HEK293T (cell line): ENCODE measurements around the gene UTP18.
"Not testable (repeated sequence)": the region's sequence is repeated elsewhere in the genome, so short reads cannot be mapped to it uniquely, and the experiment has no call there.

ENCODE experiments used
- CTCF ChIA-PET: fragments of 350-600 bp; formaldehyde crosslinking; extraction: SDS; loops from one replicate; lab custom pipeline; 2021; ENCODE audit warnings: antibody characterized with exemption, inconsistent platforms; lab: Yijun Ruan, JAX
- POLR2A ChIA-PET: fragments of 350-600 bp; formaldehyde crosslinking; extraction: SDS; loops from one replicate; lab custom pipeline; 2020; ENCODE audit warnings: antibody characterized with exemption, inconsistent platforms; lab: Yijun Ruan, JAX
- DNase-seq: peaks from one replicate; pipeline ENCODE4 v3.0.0; 2012; ENCODE audit warnings: mixed read lengths; ENCODE audit errors: extremely low spot score
- ARNT ChIP-seq: fragments of 450-650 bp; IDR thresholded peaks from 2 replicates; pipeline ENCODE4 v1.6.1; 2017; ENCODE audit warnings: mild to moderate bottlenecking
- BHLHE40 ChIP-seq: fragments of 450-650 bp; IDR thresholded peaks from 2 replicates; pipeline ENCODE4 v1.6.1; 2016; ENCODE audit warnings: mild to moderate bottlenecking, moderate library complexity, borderline replicate concordance
- CTBP1 ChIP-seq: fragments of 450-650 bp; IDR thresholded peaks from 2 replicates; pipeline ENCODE4 v1.6.1; 2016; ENCODE audit warnings: borderline replicate concordance
- ELF4 ChIP-seq: fragments of 450-650 bp; IDR thresholded peaks from 2 replicates; pipeline ENCODE4 v1.6.1; 2017; ENCODE audit warnings: antibody characterized with exemption
- FOXA1 ChIP-seq: fragments of 450-650 bp; IDR thresholded peaks from 2 replicates; pipeline ENCODE4 v1.6.1; 2016; ENCODE audit warnings: mild to moderate bottlenecking
- FOXK2 ChIP-seq: fragments of 450-650 bp; IDR thresholded peaks from 2 replicates; pipeline ENCODE4 v1.6.1; 2016; ENCODE audit warnings: mild to moderate bottlenecking
- FOXM1 ChIP-seq: fragments of 450-650 bp; IDR thresholded peaks from 2 replicates; pipeline ENCODE4 v1.6.1; 2017; ENCODE audit warnings: mild to moderate bottlenecking, borderline replicate concordance
- HDGF ChIP-seq: fragments of 450-650 bp; IDR thresholded peaks from 2 replicates; pipeline ENCODE4 v1.6.1; 2017; ENCODE audit warnings: antibody characterized with exemption, borderline replicate concordance
- L3MBTL2 ChIP-seq: fragments of 450-650 bp; conservative IDR thresholded peaks from 2 replicates; pipeline ENCODE4 v1.6.1; 2016; ENCODE audit warnings: mild to moderate bottlenecking
- LEF1 ChIP-seq: fragments of 450-650 bp; IDR thresholded peaks from 2 replicates; pipeline ENCODE4 v1.6.1; 2017; ENCODE audit warnings: mild to moderate bottlenecking, borderline replicate concordance
- NFRKB ChIP-seq: fragments of 450-650 bp; IDR thresholded peaks from 2 replicates; pipeline ENCODE4 v1.6.1; 2016; ENCODE audit warnings: mild to moderate bottlenecking, moderate library complexity
- SP1 ChIP-seq: fragments of 450-650 bp; IDR thresholded peaks from 2 replicates; pipeline ENCODE4 v1.6.1; 2017
- SUZ12 ChIP-seq: fragments of 450-650 bp; IDR thresholded peaks from 2 replicates; pipeline ENCODE4 v1.6.1; 2016; ENCODE audit warnings: mild to moderate bottlenecking
- TARDBP ChIP-seq: fragments of 450-650 bp; IDR thresholded peaks from 2 replicates; pipeline ENCODE4 v1.6.1; 2016
- ZNF384 ChIP-seq: fragments of 450-650 bp; IDR thresholded peaks from 2 replicates; pipeline ENCODE4 v1.6.1; 2016
- TF ChIP-seq, protein P1 (sequence below): fragments of 450-650 bp; IDR thresholded peaks from 2 replicates; pipeline ENCODE4 v1.6.1; 2016

UTP18 gene

DNA sequence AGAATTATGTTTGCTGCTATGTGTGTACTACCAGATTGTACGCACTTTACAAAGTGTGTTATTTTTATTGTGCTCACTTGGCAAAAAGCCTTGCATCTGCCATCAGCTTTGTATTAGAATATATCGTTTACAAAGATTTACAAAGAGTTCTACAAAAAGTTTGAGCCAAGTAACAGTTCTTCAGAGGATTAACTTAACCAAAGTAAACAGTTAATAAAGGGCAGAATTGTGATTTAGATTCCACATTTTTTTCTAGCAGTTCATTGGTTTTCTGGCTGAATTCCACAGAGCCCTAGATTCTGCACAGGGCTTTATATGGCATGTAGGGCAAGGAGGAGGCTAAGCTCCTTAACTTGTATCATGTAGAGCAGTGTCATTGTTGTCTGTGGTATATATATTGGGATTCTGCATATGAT is 29.4 kb downstream of the UTP18 start:
- CTCF ChIA-PET = interaction anchor here (1.6 kb wide), 1 partner anchor 9 kb away, joined by 4 read pairs; no protein-coding TSS in a partner anchor

DNA sequence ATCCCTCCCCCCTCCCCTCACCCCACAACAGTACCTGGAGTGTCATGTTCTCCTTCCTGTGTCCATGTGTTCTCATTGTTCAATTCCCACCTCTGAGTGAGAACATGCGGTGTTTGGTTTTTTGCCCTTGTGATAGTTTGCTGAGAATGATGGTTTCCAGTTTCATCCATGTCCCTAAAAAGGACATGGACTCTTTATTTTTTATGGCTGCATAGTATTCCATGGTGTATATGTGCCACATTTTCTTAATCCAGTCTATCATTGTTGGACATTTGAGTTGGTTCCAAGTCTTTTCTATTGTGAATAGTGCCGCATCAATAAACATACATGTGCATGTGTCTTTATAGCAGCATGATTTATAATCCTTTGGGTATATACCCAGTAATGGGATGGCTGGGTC is 34.0 kb downstream of the UTP18 start:
- CTCF ChIA-PET, DNase-seq, POLR2A ChIA-PET: not testable (repeated sequence)

More for the DNA sequence above, 29.4 kb downstream of the UTP18 start:
- DNase-seq = no peak
- TF ChIP-seq L3MBTL2 (no peak), SUZ12 (no peak), NFRKB (no peak), TARDBP (no peak), LEF1 (no peak), ELF4 (no peak), HDGF (no peak), ZNF384 (no peak), BHLHE40 (no peak), FOXM1 (no peak), CTBP1 (no peak), FOXK2 (no peak), SP1 (no peak), ARNT (no peak), FOXA1 (no peak)
- TF ChIP-seq, protein P1, sequence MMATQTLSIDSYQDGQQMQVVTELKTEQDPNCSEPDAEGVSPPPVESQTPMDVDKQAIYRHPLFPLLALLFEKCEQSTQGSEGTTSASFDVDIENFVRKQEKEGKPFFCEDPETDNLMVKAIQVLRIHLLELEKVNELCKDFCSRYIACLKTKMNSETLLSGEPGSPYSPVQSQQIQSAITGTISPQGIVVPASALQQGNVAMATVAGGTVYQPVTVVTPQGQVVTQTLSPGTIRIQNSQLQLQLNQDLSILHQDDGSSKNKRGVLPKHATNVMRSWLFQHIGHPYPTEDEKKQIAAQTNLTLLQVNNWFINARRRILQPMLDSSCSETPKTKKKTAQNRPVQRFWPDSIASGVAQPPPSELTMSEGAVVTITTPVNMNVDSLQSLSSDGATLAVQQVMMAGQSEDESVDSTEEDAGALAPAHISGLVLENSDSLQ = no peak
- POLR2A ChIA-PET = no interaction called here

DNA sequence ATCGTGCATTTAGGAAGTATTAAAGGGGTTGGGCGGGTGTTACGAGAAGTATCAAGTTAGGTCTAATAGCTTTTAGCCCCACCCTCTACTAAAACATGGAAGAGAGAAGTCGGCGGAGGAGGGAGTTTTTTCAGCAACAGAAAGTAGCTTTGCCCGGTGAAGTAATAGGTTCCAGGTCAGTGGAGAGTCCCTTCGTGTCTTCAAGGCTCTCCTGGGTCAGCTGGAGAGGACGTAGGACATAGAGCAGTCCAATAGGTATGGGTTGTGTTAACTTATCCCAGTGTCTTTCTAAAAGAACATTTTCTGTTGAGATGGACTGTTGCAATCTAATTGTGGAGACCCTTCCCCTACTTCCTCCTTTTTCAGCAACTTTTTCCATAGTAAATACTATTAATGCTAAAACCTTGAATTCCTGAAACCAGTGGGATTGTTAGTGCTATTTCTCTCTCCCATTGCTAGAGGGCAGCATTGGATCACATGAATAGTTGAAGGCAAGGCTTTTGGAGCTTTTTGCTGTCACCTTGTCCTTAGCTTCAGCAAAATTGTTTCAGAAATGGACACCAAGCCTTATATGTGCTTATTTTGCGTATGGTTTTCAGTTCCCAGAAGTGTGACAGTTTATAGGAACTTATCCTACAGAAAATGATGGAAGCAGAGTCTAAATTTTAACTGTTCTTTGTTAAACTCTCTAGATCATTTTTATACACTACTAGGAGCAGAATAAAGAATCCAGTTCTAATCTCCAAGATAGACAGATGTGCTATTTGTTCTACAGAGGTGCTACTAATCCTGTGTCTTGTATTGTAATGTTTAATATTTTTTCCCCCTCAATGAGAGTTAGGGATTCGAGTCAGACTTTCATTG is 38.4 kb downstream of the UTP18 start:
- POLR2A ChIA-PET = interaction anchor here (0.7 kb wide), 1 partner anchor 99 kb away, joined by 3 read pairs; no protein-coding TSS in a partner anchor
- DNase-seq = peak; percentile 52
- CTCF ChIA-PET = interaction anchor here (0.5 to 1.4 kb wide), 5 partner anchors 9 to 459 kb away, joined by 3 to 4 read pairs (median 3); no protein-coding TSS in a partner anchor
- TF ChIP-seq HDGF (no peak), ARNT (no peak), L3MBTL2 (no peak), FOXM1 (no peak), FOXA1 (no peak), SUZ12 (no peak), TARDBP (no peak), ELF4 (no peak), NFRKB (no peak), CTBP1 (no peak), BHLHE40 (no peak), LEF1 (no peak), SP1 (no peak), FOXK2 (no peak), ZNF384 (no peak)
- TF ChIP-seq, protein P1 = no peak

DNA sequence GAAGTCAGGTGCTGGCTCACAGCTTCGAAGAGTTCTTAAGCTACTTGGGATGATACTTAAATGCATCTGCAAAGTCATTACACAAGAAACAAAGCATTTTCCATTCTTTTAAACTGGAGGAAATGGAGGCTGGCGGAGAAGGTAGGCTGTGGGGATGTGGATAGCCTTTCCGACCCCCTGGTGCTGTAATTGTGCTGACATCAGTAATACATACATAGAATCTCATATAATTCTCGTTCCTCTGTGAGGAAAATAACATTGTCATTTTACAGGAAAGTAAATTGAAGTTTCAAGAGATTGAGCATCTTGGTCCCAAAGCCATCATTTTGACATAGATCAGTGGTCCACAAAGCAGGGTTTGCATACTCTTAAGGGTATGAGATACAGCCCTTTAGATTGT is 39.5 kb downstream of the UTP18 start:
- no peak for DNase-seq
- TF ChIP-seq ARNT (no peak), BHLHE40 (no peak), CTBP1 (no peak), LEF1 (no peak), TARDBP (no peak), NFRKB (no peak), SP1 (no peak), FOXM1 (no peak), SUZ12 (no peak), HDGF (no peak), ELF4 (no peak), ZNF384 (no peak), FOXA1 (no peak), L3MBTL2 (no peak), FOXK2 (no peak)
- TF ChIP-seq, protein P1 = no peak
- ChIA-PET POLR2A (no interaction called here), CTCF (interaction anchor here (1.4 kb wide), 1 partner anchor 21 kb away, joined by 3 read pairs; no protein-coding TSS in a partner anchor)

DNA sequence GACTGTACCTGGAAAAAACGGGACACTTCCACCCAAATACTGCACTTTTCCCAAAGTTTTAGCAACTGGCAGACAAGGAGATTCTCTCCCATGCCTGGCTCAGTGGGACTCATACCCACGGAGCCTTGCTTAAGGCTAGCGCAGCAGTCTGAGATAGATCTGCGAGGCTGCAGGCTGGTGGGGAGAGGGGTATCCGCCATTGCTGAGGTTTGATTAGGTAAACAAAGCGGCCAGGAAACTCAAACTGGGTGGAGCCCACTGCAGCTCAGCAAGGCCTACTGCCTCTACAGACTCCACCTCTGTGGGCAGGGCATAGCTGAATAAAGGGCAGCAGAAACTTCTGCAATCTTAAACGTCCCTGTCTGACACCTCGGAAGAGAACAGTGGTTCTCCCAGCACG is 44.8 kb downstream of the UTP18 start:
- ChIA-PET CTCF (no interaction called here), POLR2A (no interaction called here)
- TF ChIP-seq CTBP1 (no peak), FOXK2 (no peak), LEF1 (no peak)
- TF ChIP-seq, protein P1 = no peak
- DNase-seq = no peak

DNA sequence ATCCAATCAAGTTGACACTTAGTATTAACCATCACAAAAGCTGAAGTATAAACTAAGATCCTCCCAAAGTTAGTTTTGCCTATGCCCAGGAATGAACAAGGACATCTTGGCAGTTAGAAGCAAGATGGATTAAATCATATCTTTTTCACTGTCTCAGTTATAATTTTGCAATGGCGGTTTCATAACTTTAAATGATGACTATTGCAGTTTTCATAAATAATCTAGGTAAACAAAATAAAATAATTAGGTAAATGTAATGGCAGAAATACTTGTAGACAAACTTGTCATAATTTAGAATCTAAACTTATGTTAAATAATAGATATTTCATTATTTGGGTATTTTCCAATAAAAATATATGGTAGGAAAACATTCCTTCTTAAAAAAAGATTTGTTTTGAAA is 51.7 kb downstream of the UTP18 start:
- DNase-seq, CTCF ChIA-PET, POLR2A ChIA-PET: not testable (repeated sequence)
